ENCODE data around the gene TERT.

TERT gene

GRCh38 chr5:1208221-1208742 is 86.6 kb downstream of the TERT start:
- TF ChIP-seq CTCF (IDR thresholded peaks at IDR 0.05; ENCODE audit: low read depth, low read length, missing control alignments) = no peak
- DNase-seq (ENCODE audit: extremely low read depth, low read depth) = no peak
- no peak overlapping the region for H3K4me3 ChIP-seq (replicated peaks; ENCODE audit: low read depth, low read length)

- no peak overlapping the region for H3K4me3 ChIP-seq (replicated peaks; ENCODE audit: low read depth, low read length)
- TF ChIP-seq CTCF (IDR thresholded peaks at IDR 0.05; ENCODE audit: low read depth, low read length, missing control alignments) = no peak
- no peak for DNase-seq (ENCODE audit: extremely low read depth, low read depth)
Observed at GRCh38 chr5:1207555-1207954, 87.3 kb downstream of the TERT start.

- DNase-seq (ENCODE audit: extremely low read depth, low read depth) = no peak
- no peak overlapping the region for H3K4me3 ChIP-seq (replicated peaks; ENCODE audit: low read depth, low read length)
- TF ChIP-seq CTCF (IDR thresholded peaks at IDR 0.05; ENCODE audit: low read depth, low read length, missing control alignments) = no peak
Observed at GRCh38 chr5:1206521-1207412, 88.1 kb downstream of the TERT start.

- H3K4me3 ChIP-seq (replicated peaks; ENCODE audit: low read depth, low read length) = no peak overlapping the region
- no peak for DNase-seq (ENCODE audit: extremely low read depth, low read depth)
- TF ChIP-seq CTCF (IDR thresholded peaks at IDR 0.05; ENCODE audit: low read depth, low read length, missing control alignments) = no peak
Observed at GRCh38 chr5:1205255-1206180, 89.3 kb downstream of the TERT start.

GRCh38 chr5:1204693-1205242 is 90.1 kb downstream of the TERT start:
- no peak overlapping the region for H3K4me3 ChIP-seq (replicated peaks; ENCODE audit: low read depth, low read length)
- peak; percentile 44 for TF ChIP-seq CTCF (IDR thresholded peaks at IDR 0.05; ENCODE audit: low read depth, low read length, missing control alignments)
- DNase-seq (ENCODE audit: extremely low read depth, low read depth) = no peak

- no peak for TF ChIP-seq CTCF (IDR thresholded peaks at IDR 0.05; ENCODE audit: low read depth, low read length, missing control alignments)
- DNase-seq (ENCODE audit: extremely low read depth, low read depth) = no peak
- no peak overlapping the region for H3K4me3 ChIP-seq (replicated peaks; ENCODE audit: low read depth, low read length)
Observed at GRCh38 chr5:1203968-1204692, 90.7 kb downstream of the TERT start.
